ENCODE results near the gene RCVRN.

DNA sequence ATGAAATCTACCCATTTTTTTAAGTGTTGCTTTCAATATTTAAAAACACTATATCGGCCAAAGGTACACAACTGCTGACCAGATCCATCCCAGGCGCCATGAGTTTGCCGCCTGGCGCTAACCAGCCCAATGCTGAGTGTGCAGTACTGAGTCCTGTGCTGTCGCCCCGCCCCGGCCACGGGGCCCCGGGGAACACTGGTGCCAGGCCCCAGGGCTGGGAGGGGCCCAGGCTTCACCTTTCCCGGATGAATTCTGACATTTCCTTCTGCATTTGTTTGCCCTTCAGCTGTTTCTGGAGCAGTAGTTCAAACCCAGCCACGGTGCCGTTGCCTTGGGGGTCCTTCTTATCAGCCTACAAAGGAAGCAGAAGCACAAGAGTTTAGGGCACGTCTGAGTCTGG is 37.8 kb upstream of the RCVRN start:
- TF ChIP-seq RCOR1 (IDR thresholded peaks at IDR 0.05; ENCODE audit: insufficient replicate concordance, low read length) (no peak), POLR2A (IDR thresholded peaks at IDR 0.05; ENCODE audit: low read depth, low read length) (no peak), BHLHE40 (IDR thresholded peaks at IDR 0.05; ENCODE audit: low read depth, low read length) (no peak), NFE2L2 (IDR thresholded peaks at IDR 0.05; ENCODE audit: low read depth, low read length) (no peak), MXI1 (IDR thresholded peaks at IDR 0.05; ENCODE audit: borderline replicate concordance, low read depth, low read length) (no peak), SMC3 (IDR thresholded peaks at IDR 0.05; ENCODE audit: low read depth, low read length) (no peak)
- TF ChIP-seq, protein P1, sequence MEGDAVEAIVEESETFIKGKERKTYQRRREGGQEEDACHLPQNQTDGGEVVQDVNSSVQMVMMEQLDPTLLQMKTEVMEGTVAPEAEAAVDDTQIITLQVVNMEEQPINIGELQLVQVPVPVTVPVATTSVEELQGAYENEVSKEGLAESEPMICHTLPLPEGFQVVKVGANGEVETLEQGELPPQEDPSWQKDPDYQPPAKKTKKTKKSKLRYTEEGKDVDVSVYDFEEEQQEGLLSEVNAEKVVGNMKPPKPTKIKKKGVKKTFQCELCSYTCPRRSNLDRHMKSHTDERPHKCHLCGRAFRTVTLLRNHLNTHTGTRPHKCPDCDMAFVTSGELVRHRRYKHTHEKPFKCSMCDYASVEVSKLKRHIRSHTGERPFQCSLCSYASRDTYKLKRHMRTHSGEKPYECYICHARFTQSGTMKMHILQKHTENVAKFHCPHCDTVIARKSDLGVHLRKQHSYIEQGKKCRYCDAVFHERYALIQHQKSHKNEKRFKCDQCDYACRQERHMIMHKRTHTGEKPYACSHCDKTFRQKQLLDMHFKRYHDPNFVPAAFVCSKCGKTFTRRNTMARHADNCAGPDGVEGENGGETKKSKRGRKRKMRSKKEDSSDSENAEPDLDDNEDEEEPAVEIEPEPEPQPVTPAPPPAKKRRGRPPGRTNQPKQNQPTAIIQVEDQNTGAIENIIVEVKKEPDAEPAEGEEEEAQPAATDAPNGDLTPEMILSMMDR (conservative IDR thresholded peaks at IDR 0.05; ENCODE audit: low read depth, low read length), result no peak
- TF ChIP-seq, protein P2, sequence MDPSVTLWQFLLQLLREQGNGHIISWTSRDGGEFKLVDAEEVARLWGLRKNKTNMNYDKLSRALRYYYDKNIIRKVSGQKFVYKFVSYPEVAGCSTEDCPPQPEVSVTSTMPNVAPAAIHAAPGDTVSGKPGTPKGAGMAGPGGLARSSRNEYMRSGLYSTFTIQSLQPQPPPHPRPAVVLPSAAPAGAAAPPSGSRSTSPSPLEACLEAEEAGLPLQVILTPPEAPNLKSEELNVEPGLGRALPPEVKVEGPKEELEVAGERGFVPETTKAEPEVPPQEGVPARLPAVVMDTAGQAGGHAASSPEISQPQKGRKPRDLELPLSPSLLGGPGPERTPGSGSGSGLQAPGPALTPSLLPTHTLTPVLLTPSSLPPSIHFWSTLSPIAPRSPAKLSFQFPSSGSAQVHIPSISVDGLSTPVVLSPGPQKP (IDR thresholded peaks at IDR 0.05; ENCODE audit: borderline replicate concordance, low read depth, low read length), result no peak
- TF ChIP-seq, protein P3, sequence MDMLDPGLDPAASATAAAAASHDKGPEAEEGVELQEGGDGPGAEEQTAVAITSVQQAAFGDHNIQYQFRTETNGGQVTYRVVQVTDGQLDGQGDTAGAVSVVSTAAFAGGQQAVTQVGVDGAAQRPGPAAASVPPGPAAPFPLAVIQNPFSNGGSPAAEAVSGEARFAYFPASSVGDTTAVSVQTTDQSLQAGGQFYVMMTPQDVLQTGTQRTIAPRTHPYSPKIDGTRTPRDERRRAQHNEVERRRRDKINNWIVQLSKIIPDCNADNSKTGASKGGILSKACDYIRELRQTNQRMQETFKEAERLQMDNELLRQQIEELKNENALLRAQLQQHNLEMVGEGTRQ (IDR thresholded peaks at IDR 0.05; ENCODE audit: low read depth, low read length), result no peak

Data from IMR-90 (cell line).